Activated CD8-positive, alpha-beta T cell treated with anti-CD3 and anti-CD28 coated beads, Interleukin-2, amount 10 ng/mL, durations not matched to agents 7 days and 5 days (primary cell): Measurements from ENCODE around the gene KDELR3. TPM values are rescaled to one million over a fixed set of nuclear protein-coding genes. Genes with fewer than 3 reads are reported as not detected.

Experiments used
- total RNA-seq, 2 experiments: library from RNA; stranded (reverse); gene quantifications; one replicate each; pipeline ENCODE4 v1.2.3, GENCODE V29; 2021

The KDELR3 gene
- total RNA-seq, 2 experiments from 2014 or later = 0.99 to 1.0 TPM

Other genes with a start within 250 kb of the KDELR3 start
- 10 to 100 TPM; 30.8 to 31.4 TPM for gene TMEM184B, start 195.1 kb upstream of the KDELR3 start, total RNA-seq
- 10 to 100 TPM; 74.7 to 82.9 TPM for gene CSNK1E, start 150.7 kb upstream of the KDELR3 start, total RNA-seq
- gene KCNJ4, start 12.9 kb upstream of the KDELR3 start, total RNA-seq = not detected
- 100 to 1,000 TPM; 443 to 445 TPM for gene DDX17, start 38.2 kb downstream of the KDELR3 start, total RNA-seq
- 10 to 100 TPM; 10.1 to 12.1 TPM for gene DMC1, start 102.1 kb downstream of the KDELR3 start, total RNA-seq
- under 1 TPM; 0.87 to 0.89 TPM for gene FAM227A, start 188.3 kb downstream of the KDELR3 start, total RNA-seq
- 10 to 100 TPM; 11.6 to 13.6 TPM for gene CBY1, start 188.5 kb downstream of the KDELR3 start, total RNA-seq
- 10 to 100 TPM; 91.3 to 98.7 TPM for gene TOMM22, start 213.9 kb downstream of the KDELR3 start, total RNA-seq
- 10 to 100 TPM; 60.0 to 63.7 TPM for gene JOSD1, start 232.8 kb downstream of the KDELR3 start, total RNA-seq
- 10 to 100 TPM; 71.8 to 73.9 TPM for gene GTPBP1, start 237.8 kb downstream of the KDELR3 start, total RNA-seq